GM21390 (cell line): ENCODE measurements around the gene PSD4.

Source experiments
- ATAC-seq: cut with Tn5 transposase; IDR thresholded peaks from one replicate; pipeline ENCODE4 v1.9.1; 2021; ENCODE audit not compliant: unreplicated experiment

Gene PSD4

DNA sequence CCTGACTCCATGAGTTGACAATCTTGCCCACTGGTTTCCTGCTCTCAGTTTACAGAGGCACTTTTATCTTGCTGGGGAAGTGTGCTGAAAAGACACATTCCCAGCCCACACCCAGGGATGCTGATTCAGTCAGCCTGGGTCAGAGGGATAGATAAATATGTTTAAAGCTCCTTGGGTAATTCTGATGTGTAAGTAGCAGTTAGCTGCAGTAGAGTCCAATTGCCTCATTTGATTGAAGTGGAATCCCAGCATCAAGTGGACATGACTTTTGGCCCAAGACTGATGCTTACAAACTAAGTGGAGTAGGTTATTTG is 29.4 kb downstream of the PSD4 start:
- ATAC-seq: no peak

DNA sequence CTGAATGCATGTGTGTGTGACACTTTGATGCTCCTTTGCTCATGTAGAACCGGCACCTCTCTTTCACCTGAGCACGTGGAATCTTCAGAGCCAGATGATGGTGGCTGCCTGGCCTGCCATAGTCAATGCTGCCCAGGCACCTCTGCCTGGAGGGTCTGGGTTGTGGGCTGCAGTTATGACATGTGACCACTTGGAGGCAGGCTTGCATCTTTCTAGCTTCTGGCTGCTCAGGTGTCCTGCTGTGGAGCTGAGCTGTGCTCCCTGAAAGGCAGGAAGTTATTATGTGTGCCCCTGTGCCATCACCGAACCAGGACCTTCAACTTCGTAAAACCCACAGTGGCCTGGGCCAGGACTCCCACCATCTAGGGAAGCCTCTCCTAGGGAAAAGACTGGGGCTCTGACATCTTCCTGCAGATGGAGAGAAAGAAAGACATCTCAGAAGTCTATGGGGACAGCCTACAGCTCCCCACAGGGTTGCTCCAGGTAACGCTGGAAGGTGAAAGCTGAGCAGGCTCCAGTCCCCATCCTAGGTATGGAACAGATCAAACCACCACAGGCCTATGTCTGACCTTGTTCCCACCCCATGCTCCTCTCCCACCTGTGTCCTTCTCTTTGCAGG is 30.2 kb downstream of the PSD4 start:
- peak; percentile 71 for ATAC-seq

GRCh38 chr2:113206251-113206650 is 32.5 kb downstream of the PSD4 start:
- no peak for ATAC-seq

GRCh38 chr2:113207021-113207420 is 33.2 kb downstream of the PSD4 start:
- no peak for ATAC-seq

GRCh38 chr2:113208396-113208795 is 34.6 kb downstream of the PSD4 start:
- ATAC-seq: no peak

- ATAC-seq: no peak
Observed at GRCh38 chr2:113209011-113209645, 35.4 kb downstream of the PSD4 start.

- no peak for ATAC-seq
Observed at GRCh38 chr2:113209646-113210171, 35.9 kb downstream of the PSD4 start.

DNA sequence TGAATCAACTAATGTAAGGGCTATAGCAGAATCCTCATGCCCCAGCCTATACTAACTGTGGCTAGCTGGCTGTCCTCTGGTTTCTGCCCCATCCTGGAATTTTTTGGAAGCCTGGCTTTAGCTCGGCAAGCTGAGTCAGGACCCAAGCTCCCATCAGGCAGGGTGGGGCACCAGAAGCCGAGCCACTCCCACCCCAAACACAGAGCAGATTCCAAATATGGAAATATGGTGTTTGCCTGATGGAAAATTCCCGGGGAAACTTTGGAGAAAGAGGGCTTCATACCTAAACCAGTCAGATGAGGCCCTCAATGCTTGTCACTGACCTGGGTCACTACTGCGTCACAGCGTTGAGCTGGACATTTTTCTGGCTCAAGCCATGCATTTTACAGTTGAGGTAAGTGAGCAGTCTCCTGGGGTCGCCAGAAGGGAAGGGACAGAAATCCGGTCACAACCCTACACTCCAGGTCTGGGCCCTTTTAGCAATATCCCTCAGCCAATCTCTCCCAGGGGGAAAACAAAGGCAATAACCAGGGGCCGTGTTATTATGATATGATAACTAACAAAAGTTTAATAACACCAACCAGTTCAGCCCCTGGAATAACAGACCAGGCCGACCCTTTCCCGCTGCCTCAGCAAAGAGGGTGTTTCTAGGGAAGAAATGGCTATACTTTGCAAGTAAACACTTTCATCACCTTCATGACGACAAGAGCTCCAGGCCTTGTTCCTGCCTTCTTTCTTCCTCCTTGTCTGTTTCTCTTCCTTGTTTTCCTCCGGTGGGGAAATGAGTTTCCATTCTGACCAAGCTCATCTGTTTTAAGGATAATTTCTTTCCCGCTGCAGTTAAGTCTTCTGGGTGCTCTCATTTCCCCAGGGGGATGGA is 37.7 kb downstream of the PSD4 start:
- ATAC-seq: no peak

DNA sequence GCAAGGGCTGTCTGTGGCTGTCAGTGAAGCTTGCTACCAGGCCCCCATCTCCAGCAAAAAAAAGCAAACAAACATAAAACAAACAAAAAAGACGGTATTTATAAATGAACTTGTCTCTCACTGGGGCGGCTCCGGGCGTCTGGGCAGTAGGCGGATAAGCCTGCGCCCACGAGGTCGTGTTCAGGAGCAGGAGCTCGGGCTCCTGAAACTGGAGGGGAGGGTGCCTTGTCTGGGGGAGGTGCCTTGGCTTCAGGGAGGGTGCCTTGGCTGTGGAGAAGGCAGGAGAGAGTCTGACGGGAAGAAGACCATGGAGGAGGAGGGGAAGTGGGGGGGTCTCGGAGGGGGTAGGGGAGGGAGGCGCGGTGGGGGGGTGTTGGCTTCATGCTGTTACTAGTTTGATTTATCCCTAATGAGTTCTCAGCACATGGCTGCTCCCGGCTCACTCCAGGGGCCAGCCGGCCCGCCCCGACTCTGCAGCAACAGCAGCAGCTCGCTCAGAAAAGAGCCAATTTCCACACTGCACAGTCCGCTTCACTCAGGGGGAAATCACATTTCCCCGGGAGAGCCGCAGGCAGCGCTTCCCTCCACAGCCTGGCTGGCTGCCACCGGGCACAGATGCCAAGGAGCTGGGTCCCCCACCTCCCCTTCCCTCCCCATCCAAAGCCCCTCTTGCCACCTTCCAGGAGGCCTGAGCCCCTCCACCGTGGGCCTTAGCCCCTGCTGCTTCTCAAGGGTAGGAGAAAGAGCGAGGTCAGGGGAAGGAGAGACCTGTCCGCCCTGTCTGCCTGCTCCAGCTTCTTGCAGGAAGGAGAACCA is 38.7 kb downstream of the PSD4 start:
- ATAC-seq: no peak

GRCh38 chr2:113213061-113213930 is 39.5 kb downstream of the PSD4 start:
- no peak for ATAC-seq

DNA sequence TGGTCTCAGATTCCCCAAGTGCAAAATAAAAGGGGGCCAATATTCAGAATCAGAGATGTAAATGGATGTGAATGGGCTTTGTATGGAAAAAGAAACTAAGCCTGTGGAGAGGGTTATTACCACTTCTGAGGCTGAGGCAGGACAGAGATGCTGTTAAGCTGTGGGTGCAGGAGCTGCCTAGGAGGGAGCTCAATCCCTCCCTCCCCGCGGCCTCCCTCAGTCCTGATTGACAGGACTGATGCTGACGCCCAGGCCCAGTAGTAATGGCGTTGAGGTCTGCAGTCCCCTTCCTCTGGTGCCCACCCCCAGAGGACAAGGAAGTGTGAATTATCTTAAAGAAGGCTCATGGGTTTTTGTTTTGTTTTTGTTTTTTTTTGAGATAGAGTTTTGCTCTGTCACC is 40.4 kb downstream of the PSD4 start:
- no peak for ATAC-seq

GRCh38 chr2:113215056-113215455 is 41.3 kb downstream of the PSD4 start:
- ATAC-seq: no peak

- ATAC-seq: no peak
Observed at GRCh38 chr2:113216321-113216720, 42.5 kb downstream of the PSD4 start.

DNA sequence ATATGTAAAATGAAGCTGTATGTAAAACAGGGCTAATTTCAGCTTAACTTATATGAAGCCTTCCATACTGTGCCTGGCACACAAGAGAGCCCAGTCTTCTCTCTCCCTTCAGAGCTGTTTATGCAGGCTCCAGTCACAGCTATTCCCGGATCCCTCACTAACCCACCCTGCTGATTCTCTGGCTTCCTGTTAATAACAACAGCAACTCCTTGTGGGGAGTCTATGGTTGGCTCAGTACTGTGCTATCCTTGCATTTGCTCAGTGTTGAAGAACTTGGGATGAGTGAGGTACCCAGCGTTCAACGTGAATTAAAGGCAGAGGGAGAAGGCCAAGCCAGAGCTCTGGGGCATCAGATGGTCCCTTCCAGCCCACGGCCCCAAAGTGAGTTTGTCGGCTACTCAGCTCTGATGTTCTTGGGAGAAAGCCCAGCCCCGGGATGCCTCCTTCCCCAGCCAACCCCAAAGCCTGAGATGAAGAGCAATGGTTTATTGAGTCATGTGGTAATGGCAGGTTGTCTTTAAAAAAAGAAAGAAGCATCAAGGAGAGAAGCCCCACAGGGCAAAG is 43.2 kb downstream of the PSD4 start:
- ATAC-seq: no peak

GRCh38 chr2:113217455-113218282 is 43.9 kb downstream of the PSD4 start:
- no peak for ATAC-seq

- no peak for ATAC-seq
Observed at GRCh38 chr2:113218283-113219091, 44.7 kb downstream of the PSD4 start.

GRCh38 chr2:113219092-113219441 is 45.3 kb downstream of the PSD4 start:
- ATAC-seq: no peak

DNA sequence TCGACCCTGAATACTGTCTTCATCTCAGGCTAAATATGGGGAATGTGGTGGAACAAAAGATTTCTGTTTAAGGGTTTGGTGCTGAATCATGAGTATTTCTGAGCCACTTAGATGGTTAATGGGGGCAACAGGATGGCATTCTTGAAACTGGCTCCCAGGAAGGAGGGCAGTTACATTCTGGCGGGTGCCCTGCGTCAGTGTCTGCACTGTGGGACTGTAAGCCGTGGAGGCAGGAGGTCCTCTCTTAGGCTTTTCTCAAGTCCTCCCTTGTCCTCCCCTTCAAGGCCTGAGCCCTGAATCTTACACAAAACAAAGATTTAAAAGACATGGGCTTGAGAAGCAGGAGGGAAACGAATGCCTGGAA is 45.7 kb downstream of the PSD4 start:
- no peak for ATAC-seq
